Choroid plexus epithelial cell (primary cell): ENCODE data around the gene CDS2.

Source experiments
- DNase-seq: peaks from one replicate; pipeline ENCODE4 v3.0.0-alpha.2; 2010; ENCODE audit warnings: low read depth
- H3K4me3 ChIP-seq: 2 replicates; pipeline ENCODE4 v1.5.1; 2011; ENCODE audit warnings: low read depth, mild to moderate bottlenecking, control low read depth, low read length, moderate library complexity
- TF ChIP-seq, protein P1 (sequence below): conservative IDR thresholded peaks from 2 replicates; pipeline ENCODE4 v1.5.1; 2011; ENCODE audit warnings: low read depth, mild to moderate bottlenecking, control low read depth, inconsistent platforms, low read length, moderate library complexity

Gene CDS2

DNA sequence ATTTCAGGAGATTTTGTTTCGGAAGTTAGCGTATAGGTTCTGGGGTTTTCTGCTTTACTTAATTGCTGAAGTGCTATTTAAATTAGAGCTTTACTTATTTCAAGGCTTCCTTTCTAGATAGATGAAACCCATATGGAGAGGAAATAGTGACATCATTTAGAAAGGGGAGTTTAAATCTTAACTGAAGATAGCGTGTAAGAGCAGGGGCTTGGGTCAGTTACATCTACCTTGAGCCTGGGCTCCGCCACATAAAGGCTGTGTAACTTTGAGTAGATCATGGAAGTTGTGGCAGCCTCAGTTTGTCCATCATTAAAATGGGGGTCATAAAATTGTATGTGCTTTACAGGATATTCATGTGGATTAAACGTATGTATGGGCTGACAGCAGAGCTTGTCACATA is 4.7 kb downstream of the CDS2 start:
- TF ChIP-seq, protein P1, sequence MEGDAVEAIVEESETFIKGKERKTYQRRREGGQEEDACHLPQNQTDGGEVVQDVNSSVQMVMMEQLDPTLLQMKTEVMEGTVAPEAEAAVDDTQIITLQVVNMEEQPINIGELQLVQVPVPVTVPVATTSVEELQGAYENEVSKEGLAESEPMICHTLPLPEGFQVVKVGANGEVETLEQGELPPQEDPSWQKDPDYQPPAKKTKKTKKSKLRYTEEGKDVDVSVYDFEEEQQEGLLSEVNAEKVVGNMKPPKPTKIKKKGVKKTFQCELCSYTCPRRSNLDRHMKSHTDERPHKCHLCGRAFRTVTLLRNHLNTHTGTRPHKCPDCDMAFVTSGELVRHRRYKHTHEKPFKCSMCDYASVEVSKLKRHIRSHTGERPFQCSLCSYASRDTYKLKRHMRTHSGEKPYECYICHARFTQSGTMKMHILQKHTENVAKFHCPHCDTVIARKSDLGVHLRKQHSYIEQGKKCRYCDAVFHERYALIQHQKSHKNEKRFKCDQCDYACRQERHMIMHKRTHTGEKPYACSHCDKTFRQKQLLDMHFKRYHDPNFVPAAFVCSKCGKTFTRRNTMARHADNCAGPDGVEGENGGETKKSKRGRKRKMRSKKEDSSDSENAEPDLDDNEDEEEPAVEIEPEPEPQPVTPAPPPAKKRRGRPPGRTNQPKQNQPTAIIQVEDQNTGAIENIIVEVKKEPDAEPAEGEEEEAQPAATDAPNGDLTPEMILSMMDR: no peak
- H3K4me3 ChIP-seq: no peak overlapping the region
- no peak for DNase-seq

DNA sequence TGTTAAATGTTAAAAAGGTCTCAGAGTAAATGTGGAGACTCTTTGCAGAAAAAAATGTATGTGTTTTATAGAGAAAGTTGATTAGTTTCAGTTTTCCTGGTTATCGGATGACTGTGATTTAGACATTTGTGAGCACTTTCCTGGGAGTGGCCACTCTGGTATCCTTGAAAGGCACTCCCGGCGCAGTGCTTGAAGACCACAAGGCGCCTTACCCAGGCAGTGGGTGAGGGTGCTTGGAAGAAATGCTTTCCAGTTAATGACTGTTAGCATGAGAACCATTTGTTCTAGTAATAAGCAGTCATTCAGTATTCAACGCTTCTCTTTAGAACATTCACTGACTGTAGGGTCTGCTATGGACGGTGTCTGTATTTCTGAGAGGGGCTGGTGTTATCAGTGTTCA is 7.2 kb downstream of the CDS2 start:
- no peak for DNase-seq
- H3K4me3 ChIP-seq: no peak overlapping the region
- TF ChIP-seq, protein P1: no peak

DNA sequence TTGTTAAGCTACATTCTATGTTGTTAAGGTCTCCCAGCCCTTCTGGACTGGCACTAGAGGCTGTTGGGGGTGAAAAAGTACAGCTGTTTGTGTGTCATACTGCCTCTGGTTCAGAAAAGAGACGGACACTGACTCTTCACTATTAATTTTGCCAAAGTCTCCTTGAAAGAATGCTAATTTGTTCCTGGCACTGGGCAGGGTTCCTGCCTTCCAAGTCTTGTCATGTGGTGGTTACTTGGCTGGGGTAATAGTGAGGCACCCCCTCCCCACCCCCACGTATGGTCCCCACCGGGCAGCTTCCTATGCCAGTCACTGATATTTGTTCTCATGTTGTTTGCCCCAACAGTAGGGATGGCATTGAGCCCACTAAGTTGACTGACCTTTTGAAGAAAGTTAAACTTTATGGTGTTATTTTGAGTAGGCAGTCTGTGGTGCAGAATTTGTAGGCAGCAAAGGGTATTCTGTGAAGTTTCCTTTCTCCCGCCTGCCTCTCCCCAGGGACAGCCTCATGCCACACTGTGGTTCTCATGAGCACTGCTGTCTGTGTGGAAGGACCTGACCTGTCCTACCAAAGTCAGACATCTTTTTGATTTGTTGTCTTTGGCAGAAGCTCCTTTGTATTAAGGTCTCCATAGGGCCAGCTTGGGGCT is 8.7 kb downstream of the CDS2 start:
- no peak overlapping the region for H3K4me3 ChIP-seq
- TF ChIP-seq, protein P1: no peak
- no peak for DNase-seq

DNA sequence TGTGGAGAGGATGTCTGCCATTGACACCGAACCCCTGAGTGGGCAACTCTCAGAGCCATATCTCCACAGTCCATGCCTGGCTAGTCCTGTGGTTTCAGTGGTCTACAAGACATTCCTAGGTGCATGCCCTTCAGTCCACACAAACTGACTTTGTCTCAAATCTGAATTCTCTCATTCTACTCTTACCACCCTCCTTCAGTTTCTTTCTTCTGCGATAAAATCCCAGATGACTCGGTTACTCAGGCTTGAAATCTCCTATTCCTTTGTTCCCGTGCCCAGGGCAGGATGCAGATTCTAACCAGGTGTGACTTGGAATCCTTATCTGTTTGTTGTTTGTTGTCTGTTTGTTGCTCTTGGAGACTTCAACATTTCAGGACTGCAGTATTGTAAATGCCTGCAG is 9.3 kb downstream of the CDS2 start:
- TF ChIP-seq, protein P1: no peak
- no peak for DNase-seq
- H3K4me3 ChIP-seq: no peak overlapping the region

DNA sequence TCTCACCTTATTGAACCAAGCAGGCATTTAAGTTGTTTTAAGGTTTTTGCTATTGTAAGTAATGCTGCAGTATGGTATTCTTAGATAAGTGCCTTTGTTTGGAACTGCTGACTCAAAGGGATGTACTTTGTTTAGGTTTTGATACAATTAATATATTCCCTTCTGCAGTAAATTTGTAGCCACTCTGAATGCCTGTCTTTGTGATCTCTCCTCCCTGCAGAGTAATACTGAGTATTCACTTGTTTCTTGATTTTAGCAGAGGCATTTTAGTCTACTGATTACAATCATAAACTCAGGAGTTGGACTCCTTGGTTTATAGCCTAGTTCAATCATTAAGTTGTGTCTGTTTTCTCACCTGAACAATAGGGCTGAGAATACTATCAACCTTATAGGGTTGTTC is 13.4 kb downstream of the CDS2 start:
- no peak for DNase-seq
- TF ChIP-seq, protein P1: no peak
- H3K4me3 ChIP-seq: no peak overlapping the region

DNA sequence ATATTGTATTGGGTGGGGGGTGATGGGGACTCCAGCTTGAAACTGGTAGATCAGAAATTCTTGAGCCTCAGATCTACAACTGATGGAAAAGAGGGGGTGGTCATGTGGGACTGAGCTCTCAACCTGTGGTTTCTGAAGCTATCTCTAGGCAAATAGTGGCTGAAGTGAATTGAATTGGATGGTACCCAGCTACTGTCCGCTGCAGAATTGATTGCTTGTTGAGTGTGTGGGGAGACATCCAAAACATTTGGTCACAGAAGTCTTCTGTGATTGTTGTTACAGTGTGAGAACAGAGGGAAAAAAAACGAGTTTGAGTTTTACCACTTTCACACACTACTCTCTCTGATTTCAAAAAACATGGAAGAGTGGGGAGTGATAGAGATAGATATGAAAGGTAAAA is 14.8 kb downstream of the CDS2 start:
- TF ChIP-seq, protein P1: no peak
- DNase-seq: no peak
- no peak overlapping the region for H3K4me3 ChIP-seq

DNA sequence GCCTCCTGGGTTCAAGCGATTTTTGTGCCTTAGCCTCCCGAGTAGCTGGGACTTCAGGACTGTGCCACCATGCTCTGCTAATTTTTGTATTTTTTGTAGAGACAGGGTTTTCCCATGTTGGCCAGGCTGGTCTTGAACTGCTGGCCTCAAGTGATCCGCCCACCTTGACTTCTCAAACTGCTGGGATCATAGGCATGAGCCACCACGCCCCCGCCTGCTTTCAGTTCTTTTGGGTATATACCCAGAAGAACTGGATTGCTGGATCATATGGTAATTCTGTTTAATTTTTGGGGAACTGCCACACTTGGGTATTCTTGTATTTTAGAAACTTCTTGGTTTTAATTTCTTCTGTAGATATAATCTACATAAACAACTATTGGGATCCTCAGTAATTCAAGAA is 17.0 kb downstream of the CDS2 start:
- DNase-seq: no peak
- H3K4me3 ChIP-seq: no peak overlapping the region
- TF ChIP-seq, protein P1: no peak
